Measurements from ENCODE around the gene FOXP1. TPM values are rescaled to one million over a fixed set of nuclear protein-coding genes. Genes with fewer than 3 reads are reported as not detected.

The FOXP1 gene
- total and polyA plus RNA-seq, 2 donors (not counting 1 experiment from before 2014, with no cell fraction given): 91.1 to 508 TPM

GRCh38 chr3:71235846-71236245 lies 347.7 kb downstream of the FOXP1 start:
- H3K9me3 ChIP-seq (ENCODE audit: control extremely low read depth in 1 of 3, control insufficient read depth in 2 of 3, insufficient read depth in 1 of 3, low read length in 2 of 3): peaks cover 0 to 5% (median 0%) of the 10 kb centered on the region in 3 donors
- H3K4me3 Mint-ChIP-seq: no peak overlapping the region
- no peak overlapping the region for H3K27ac ChIP-seq (ENCODE audit: low read length in 2 of 2)
- DNase-seq (no peak), ATAC-seq (ENCODE audit: low read depth) (no peak)
- H3K27ac Mint-ChIP-seq: peak overlapping the region; percentile 63
- TF ChIP-seq CTCF (IDR thresholded peaks at IDR 0.05): no peak
- no peak for TF ChIP-seq EZH2 (IDR thresholded peaks at IDR 0.05; ENCODE audit: borderline replicate concordance, insufficient read depth, low read depth, low read length, poor library complexity, severe bottlenecking)
- H3K4me2 ChIP-seq (replicated peaks; ENCODE audit: low read depth, low read length, poor library complexity, severe bottlenecking): no peak overlapping the region
- no peak overlapping the region for H2AFZ ChIP-seq (ENCODE audit: insufficient read depth, low read depth, low read length, poor library complexity, severe bottlenecking)
- H3K36me3 ChIP-seq (replicated peaks in 1 of 2; ENCODE audit: control extremely low read depth in 1 of 2, control insufficient read depth in 1 of 2, extremely low read depth in 1 of 2, insufficient read depth in 2 of 2, low read length in 1 of 2): peaks cover 3 to 7% of the 10 kb centered on the region in 2 experiments
- peaks cover 53% of the 10 kb centered on the region for H3K4me1 Mint-ChIP-seq
- H3K27me3 Mint-ChIP-seq: no peaks in the 10 kb centered on the region
- no peak overlapping the region for H3K4me3 ChIP-seq (ENCODE audit: control extremely low read depth in 1 of 5, extremely low read depth in 1 of 5, insufficient read depth in 1 of 5, low read depth in 2 of 5, low read length in 4 of 5)
- H3K4me1 ChIP-seq (ENCODE audit: control insufficient read depth in 2 of 2, insufficient read depth in 2 of 2, low read length in 2 of 2): peaks cover 12 to 39% of the 10 kb centered on the region in 2 donors
- H3K27me3 ChIP-seq (replicated peaks in 1 of 4; ENCODE audit: control extremely low read depth in 1 of 4, control insufficient read depth in 3 of 4, insufficient read depth in 4 of 4, low read length in 3 of 4): no peaks in the 10 kb centered on the region
- intact Hi-C loops (cut with micrococcal nuclease): loop anchor here (5.0 kb wide), 1 partner anchor 229 kb away; no protein-coding TSS in a partner anchor
- WGBS (ENCODE audit: insufficient coverage): 100% methylated on average over 1 of the region's 3 CpGs
- peaks cover 15% of the 10 kb centered on the region for H4K20me1 ChIP-seq (ENCODE audit: control insufficient read depth, insufficient read depth, low read length, poor library complexity, severe bottlenecking)
- POLR2A ChIA-PET: no interaction called here
- H3K9ac ChIP-seq (ENCODE audit: low read length): no peak overlapping the region
- H3K9me3 Mint-ChIP-seq (ENCODE audit: insufficient read depth): no peaks in the 10 kb centered on the region
- CTCF ChIA-PET: no interaction called here
- H3K79me2 ChIP-seq (ENCODE audit: control insufficient read depth, insufficient read depth, low read length): peaks cover 99% of the 10 kb centered on the region

GRCh38 chr3:71232895-71233294 lies 350.6 kb downstream of the FOXP1 start:
- intact Hi-C loops (cut with micrococcal nuclease): no loop called here
- H3K79me2 ChIP-seq (ENCODE audit: control insufficient read depth, insufficient read depth, low read length): peaks cover 99% of the 10 kb centered on the region
- peaks cover 49% of the 10 kb centered on the region for H3K4me1 Mint-ChIP-seq

More at GRCh38 chr3:71232895-71233294, 350.6 kb downstream of the FOXP1 start:
- Histone ChIP-seq H3K27me3 (replicated peaks in 1 of 4; ENCODE audit: control extremely low read depth in 1 of 4, control insufficient read depth in 3 of 4, insufficient read depth in 4 of 4, low read length in 3 of 4) (no peaks in the 10 kb centered on the region), H2AFZ (ENCODE audit: insufficient read depth, low read depth, low read length, poor library complexity, severe bottlenecking) (no peak overlapping the region), H3K9me3 (ENCODE audit: control extremely low read depth in 1 of 3, control insufficient read depth in 2 of 3, insufficient read depth in 1 of 3, low read length in 2 of 3) (peaks cover 0 to 5% (median 0%) of the 10 kb centered on the region in 3 donors), H3K4me2 (replicated peaks; ENCODE audit: low read depth, low read length, poor library complexity, severe bottlenecking) (no peak overlapping the region), H3K27ac (ENCODE audit: low read length in 2 of 2) (no peak overlapping the region), H3K4me1 (ENCODE audit: control insufficient read depth in 2 of 2, insufficient read depth in 2 of 2, low read length in 2 of 2) (peaks cover 14 to 34% of the 10 kb centered on the region in 2 donors), H3K9ac (ENCODE audit: low read length) (no peak overlapping the region), H3K4me3 (ENCODE audit: control extremely low read depth in 1 of 5, extremely low read depth in 1 of 5, insufficient read depth in 1 of 5, low read depth in 2 of 5, low read length in 4 of 5) (no peak overlapping the region), H3K36me3 (replicated peaks in 1 of 2; ENCODE audit: control extremely low read depth in 1 of 2, control insufficient read depth in 1 of 2, extremely low read depth in 1 of 2, insufficient read depth in 2 of 2, low read length in 1 of 2) (peaks cover 3 to 7% of the 10 kb centered on the region in 2 experiments), H4K20me1 (ENCODE audit: control insufficient read depth, insufficient read depth, low read length, poor library complexity, severe bottlenecking) (peaks cover 28% of the 10 kb centered on the region)
- H3K27me3 Mint-ChIP-seq: no peaks in the 10 kb centered on the region
- POLR2A ChIA-PET: interaction anchor here (0.6 to 0.7 kb wide), 2 partner anchors 10 to 166 kb away, joined by 3 to 10 read pairs; no protein-coding TSS in a partner anchor
- H3K4me3 Mint-ChIP-seq: no peak overlapping the region
- no peaks in the 10 kb centered on the region for H3K9me3 Mint-ChIP-seq (ENCODE audit: insufficient read depth)
- TF ChIP-seq CTCF (IDR thresholded peaks at IDR 0.05) (no peak), EZH2 (IDR thresholded peaks at IDR 0.05; ENCODE audit: borderline replicate concordance, insufficient read depth, low read depth, low read length, poor library complexity, severe bottlenecking) (no peak)
- WGBS (ENCODE audit: insufficient coverage): no CpG with 5 or more reads among the region's 3 CpGs
- CTCF ChIA-PET: interaction anchor here (0.9 to 1.1 kb wide), 2 partner anchors 20 to 21 kb away, joined by 3 read pairs; no protein-coding TSS in a partner anchor
- DNase-seq (no peak), ATAC-seq (ENCODE audit: low read depth) (no peak)
- H3K27ac Mint-ChIP-seq: no peak overlapping the region

Measured in B cell (primary cell).